Immature natural killer cell (primary cell): ENCODE results near the gene KAZN. TPM values are rescaled to one million over a fixed set of nuclear protein-coding genes. Genes with fewer than 3 reads are reported as not detected.

Experiments used
- DNase-seq, 3 donors: peaks; one replicate each; pipeline ENCODE4 v3.0.0; 2022; ENCODE audit warnings: mixed read lengths in 1 of 3
- H3K27ac Mint-ChIP-seq, 6 donors: one replicate each; pipeline ENCODE4 v1.8.0; 2020; ENCODE audit warnings: mixed read lengths in 6 of 6, mild to moderate bottlenecking in 5 of 6, inconsistent platforms in 4 of 6, moderate library complexity in 3 of 6
- H3K27me3 Mint-ChIP-seq, 3 donors: one replicate each; pipeline ENCODE4 v1.8.0; 2020 to 2021; ENCODE audit warnings: low read depth in 3 of 3, mild to moderate bottlenecking in 3 of 3, mixed read lengths in 3 of 3, moderate library complexity in 3 of 3, inconsistent platforms in 1 of 3
- H3K36me3 Mint-ChIP-seq, 3 donors: one replicate each; pipeline ENCODE4 v1.8.0; 2020; ENCODE audit warnings: mixed read lengths in 3 of 3, inconsistent platforms in 2 of 3, mild to moderate bottlenecking in 2 of 3
- H3K4me1 Mint-ChIP-seq, 2 donors: one replicate each; pipeline ENCODE4 v1.8.0; 2020; ENCODE audit warnings: inconsistent platforms in 2 of 2, mild to moderate bottlenecking in 2 of 2, mixed read lengths in 2 of 2, moderate library complexity in 1 of 2
- H3K4me3 Mint-ChIP-seq, 5 donors: one replicate each; pipeline ENCODE4 v1.8.0; 2020; ENCODE audit warnings: mild to moderate bottlenecking in 5 of 5, mixed read lengths in 5 of 5, inconsistent platforms in 3 of 5, moderate library complexity in 3 of 5
- H3K9me3 Mint-ChIP-seq, 6 donors: one replicate each; pipeline ENCODE4 v1.8.0; 2020; ENCODE audit warnings: mild to moderate bottlenecking in 6 of 6, mixed read lengths in 6 of 6, inconsistent platforms in 4 of 6, moderate library complexity in 3 of 6
- polyA plus RNA-seq, 3 donors: library from polyadenylated mRNA; unstranded; fragments of 300-500 nt; fragmentation: Illumina TruSeq; gene quantifications; one replicate each; pipeline ENCODE4 v1.2.3, GENCODE V29; 2021

KAZN gene
- polyA plus RNA-seq, 3 donors from 2014 or later = 0.24 TPM; not detected in 2

GRCh38 chr1:14648896-14649855 is 50.7 kb downstream of the KAZN start:
- Mint-ChIP-seq H3K27me3 (peaks cover 2 to 8% (median 3%) of the 10 kb centered on the region in 3 donors), H3K4me1 (no peaks in the 10 kb centered on the region), H3K4me3 (no peak overlapping the region), H3K9me3 (peaks cover 0 to 5% (median 0%) of the 10 kb centered on the region in 6 donors), H3K36me3 (no peaks in the 10 kb centered on the region), H3K27ac (no peak overlapping the region)
- DNase-seq = no peak

GRCh38 chr1:14649976-14650375 is 51.5 kb downstream of the KAZN start:
- H3K36me3 Mint-ChIP-seq = no peaks in the 10 kb centered on the region
- H3K27me3 Mint-ChIP-seq = peaks cover 0 to 3% (median 2%) of the 10 kb centered on the region in 3 donors
- no peaks in the 10 kb centered on the region for H3K4me1 Mint-ChIP-seq
- H3K9me3 Mint-ChIP-seq = no peaks in the 10 kb centered on the region
- no peak overlapping the region for H3K4me3 Mint-ChIP-seq
- no peak for DNase-seq
- no peak overlapping the region for H3K27ac Mint-ChIP-seq

GRCh38 chr1:14650951-14651350 is 52.5 kb downstream of the KAZN start:
- Mint-ChIP-seq H3K27ac (no peak overlapping the region), H3K4me3 (no peak overlapping the region), H3K27me3 (peaks cover 0 to 3% (median 2%) of the 10 kb centered on the region in 3 donors), H3K9me3 (no peaks in the 10 kb centered on the region), H3K36me3 (no peaks in the 10 kb centered on the region), H3K4me1 (no peaks in the 10 kb centered on the region)
- no peak for DNase-seq

GRCh38 chr1:14652840-14653239 is 54.4 kb downstream of the KAZN start:
- Mint-ChIP-seq H3K27me3 (peaks cover 0 to 3% (median 0%) of the 10 kb centered on the region in 3 donors), H3K4me1 (no peaks in the 10 kb centered on the region), H3K27ac (no peak overlapping the region), H3K9me3 (no peaks in the 10 kb centered on the region), H3K4me3 (no peak overlapping the region), H3K36me3 (no peaks in the 10 kb centered on the region)
- DNase-seq = no peak

- no peak overlapping the region for H3K27ac Mint-ChIP-seq
- no peaks in the 10 kb centered on the region for H3K36me3 Mint-ChIP-seq
- H3K9me3 Mint-ChIP-seq = no peaks in the 10 kb centered on the region
- H3K27me3 Mint-ChIP-seq = peaks cover 0 to 3% (median 2%) of the 10 kb centered on the region in 3 donors
- no peaks in the 10 kb centered on the region for H3K4me1 Mint-ChIP-seq
- no peak for DNase-seq
- no peak overlapping the region for H3K4me3 Mint-ChIP-seq
These were observed 55.0 kb downstream of the KAZN start for GRCh38 chr1:14653461-14653960.

- no peak overlapping the region for H3K4me3 Mint-ChIP-seq
- peaks cover 0 to 3% (median 2%) of the 10 kb centered on the region in 3 donors for H3K27me3 Mint-ChIP-seq
- DNase-seq = no peak
- H3K4me1 Mint-ChIP-seq = no peaks in the 10 kb centered on the region
- H3K27ac Mint-ChIP-seq = no peak overlapping the region
- no peaks in the 10 kb centered on the region for H3K36me3 Mint-ChIP-seq
- no peaks in the 10 kb centered on the region for H3K9me3 Mint-ChIP-seq
These were observed 56.1 kb downstream of the KAZN start for GRCh38 chr1:14654554-14654953.

GRCh38 chr1:14655385-14655784 is 56.9 kb downstream of the KAZN start:
- Mint-ChIP-seq H3K27ac (no peak overlapping the region), H3K27me3 (peaks cover 2 to 4% (median 3%) of the 10 kb centered on the region in 3 donors), H3K9me3 (no peaks in the 10 kb centered on the region), H3K36me3 (no peaks in the 10 kb centered on the region), H3K4me1 (no peaks in the 10 kb centered on the region), H3K4me3 (no peak overlapping the region)
- DNase-seq = no peak

- no peaks in the 10 kb centered on the region for H3K9me3 Mint-ChIP-seq
- no peaks in the 10 kb centered on the region for H3K4me1 Mint-ChIP-seq
- H3K4me3 Mint-ChIP-seq = no peak overlapping the region
- H3K27ac Mint-ChIP-seq = no peak overlapping the region
- H3K27me3 Mint-ChIP-seq = peaks cover 2 to 4% (median 3%) of the 10 kb centered on the region in 3 donors
- DNase-seq = no peak
- H3K36me3 Mint-ChIP-seq = no peaks in the 10 kb centered on the region
These were observed 58.0 kb downstream of the KAZN start for GRCh38 chr1:14656384-14656937.

- no peak overlapping the region for H3K4me3 Mint-ChIP-seq
- peaks cover 3 to 6% (median 4%) of the 10 kb centered on the region in 3 donors for H3K27me3 Mint-ChIP-seq
- no peak overlapping the region for H3K27ac Mint-ChIP-seq
- H3K36me3 Mint-ChIP-seq = no peaks in the 10 kb centered on the region
- DNase-seq = no peak
- H3K4me1 Mint-ChIP-seq = no peaks in the 10 kb centered on the region
- H3K9me3 Mint-ChIP-seq = no peaks in the 10 kb centered on the region
These were observed 60.2 kb downstream of the KAZN start for GRCh38 chr1:14658642-14659041.

GRCh38 chr1:14659913-14660312 is 61.4 kb downstream of the KAZN start:
- no peaks in the 10 kb centered on the region for H3K9me3 Mint-ChIP-seq
- DNase-seq = no peak
- no peak overlapping the region for H3K27ac Mint-ChIP-seq
- no peak overlapping the region for H3K4me3 Mint-ChIP-seq
- H3K27me3 Mint-ChIP-seq = peaks cover 2 to 7% (median 4%) of the 10 kb centered on the region in 3 donors
- H3K4me1 Mint-ChIP-seq = no peaks in the 10 kb centered on the region
- no peaks in the 10 kb centered on the region for H3K36me3 Mint-ChIP-seq

- H3K27ac Mint-ChIP-seq = no peak overlapping the region
- H3K36me3 Mint-ChIP-seq = no peaks in the 10 kb centered on the region
- no peak for DNase-seq
- H3K4me1 Mint-ChIP-seq = no peaks in the 10 kb centered on the region
- H3K4me3 Mint-ChIP-seq = no peak overlapping the region
- H3K27me3 Mint-ChIP-seq = peaks cover 2 to 12% (median 4%) of the 10 kb centered on the region in 3 donors
- H3K9me3 Mint-ChIP-seq = no peaks in the 10 kb centered on the region
These were observed 62.3 kb downstream of the KAZN start for GRCh38 chr1:14660801-14661200.

GRCh38 chr1:14661222-14661621 is 62.7 kb downstream of the KAZN start:
- Mint-ChIP-seq H3K9me3 (no peaks in the 10 kb centered on the region), H3K36me3 (no peaks in the 10 kb centered on the region), H3K27ac (no peak overlapping the region), H3K4me3 (no peak overlapping the region), H3K4me1 (no peaks in the 10 kb centered on the region), H3K27me3 (peaks cover 2 to 12% (median 4%) of the 10 kb centered on the region in 3 donors)
- DNase-seq = no peak

- no peak overlapping the region for H3K27ac Mint-ChIP-seq
- no peak overlapping the region for H3K4me3 Mint-ChIP-seq
- H3K27me3 Mint-ChIP-seq = peaks cover 2 to 12% (median 4%) of the 10 kb centered on the region in 3 donors
- H3K36me3 Mint-ChIP-seq = no peaks in the 10 kb centered on the region
- H3K4me1 Mint-ChIP-seq = no peaks in the 10 kb centered on the region
- DNase-seq = no peak
- H3K9me3 Mint-ChIP-seq = no peaks in the 10 kb centered on the region
These were observed 63.6 kb downstream of the KAZN start for GRCh38 chr1:14662116-14662515.

- Mint-ChIP-seq H3K27ac (no peak overlapping the region), H3K27me3 (peaks cover 0 to 11% (median 4%) of the 10 kb centered on the region in 3 donors), H3K36me3 (no peaks in the 10 kb centered on the region), H3K4me1 (no peaks in the 10 kb centered on the region), H3K9me3 (no peaks in the 10 kb centered on the region), H3K4me3 (no peak overlapping the region)
- DNase-seq = no peak
These were observed 65.3 kb downstream of the KAZN start for GRCh38 chr1:14663773-14664172.
